Epidermal melanocyte (primary cell): ENCODE results near the gene TFDP2.

Experiments
- DNase-seq: peaks from one replicate; pipeline ENCODE4 v3.0.0; 2011; ENCODE audit warnings: low spot score; ENCODE audit not compliant: insufficient read length

Gene TFDP2

GRCh38 chr3:141965471-141965870, 183.9 kb downstream of the TFDP2 start:
- DNase-seq, result no peak

- no peak for DNase-seq
Observed at GRCh38 chr3:141963301-141963700, 186.0 kb downstream of the TFDP2 start.

GRCh38 chr3:141960731-141961130, 188.6 kb downstream of the TFDP2 start:
- no peak for DNase-seq

- no peak for DNase-seq
Observed at GRCh38 chr3:141959589-141960554, 189.5 kb downstream of the TFDP2 start.

GRCh38 chr3:141955175-141955574, 194.2 kb downstream of the TFDP2 start:
- DNase-seq, result peak; percentile 41

GRCh38 chr3:141952611-141953010, 196.7 kb downstream of the TFDP2 start:
- no peak for DNase-seq

- DNase-seq, result no peak
Observed at GRCh38 chr3:141950572-141951493, 198.5 kb downstream of the TFDP2 start.

- DNase-seq, result no peak
Observed at GRCh38 chr3:141949972-141950371, 199.4 kb downstream of the TFDP2 start.

GRCh38 chr3:141949399-141949798, 199.9 kb downstream of the TFDP2 start:
- no peak for DNase-seq

- DNase-seq, result no peak
Observed at GRCh38 chr3:141945726-141946485, 203.4 kb downstream of the TFDP2 start.

GRCh38 chr3:141942006-141942405, 207.3 kb downstream of the TFDP2 start:
- no peak for DNase-seq

GRCh38 chr3:141941093-141941492, 208.3 kb downstream of the TFDP2 start:
- no peak for DNase-seq

GRCh38 chr3:141940194-141940776, 209.1 kb downstream of the TFDP2 start:
- peak; percentile 72 for DNase-seq

GRCh38 chr3:141939759-141940158, 209.6 kb downstream of the TFDP2 start:
- no peak for DNase-seq

GRCh38 chr3:141938011-141938500, 211.3 kb downstream of the TFDP2 start:
- DNase-seq, result no peak

- no peak for DNase-seq
Observed at GRCh38 chr3:141934354-141934753, 215.0 kb downstream of the TFDP2 start.

- DNase-seq, result no peak
Observed at GRCh38 chr3:141933421-141934300, 215.7 kb downstream of the TFDP2 start.

GRCh38 chr3:141930801-141931200, 218.5 kb downstream of the TFDP2 start:
- DNase-seq, result no peak

GRCh38 chr3:141929341-141929995, 219.9 kb downstream of the TFDP2 start:
- no peak for DNase-seq
